ENCODE data around the gene TNRC6C. TPM values are rescaled to one million over a fixed set of nuclear protein-coding genes. Genes with fewer than 3 reads are reported as not detected.

Gene TNRC6C
- total RNA-seq, result 1.9 and 2.4 TPM in 2 replicates

GRCh38 chr17:77957857-77958715 lies at the start of gene TNRC6C:
Gene TNRC6C, plus strand, starts transcription at chr17:77958703. Its CDS starts 45,504 bp downstream, at chr17:78004207.

GRCh38 chr17:78128551-78129350 lies 170.2 kb downstream of the TNRC6C start, which contains the start of gene TMC6:
Gene TMC6, minus strand, starts transcription at chr17:78128755. Its CDS starts 1,923 bp downstream, at chr17:78126832.

DNA sequence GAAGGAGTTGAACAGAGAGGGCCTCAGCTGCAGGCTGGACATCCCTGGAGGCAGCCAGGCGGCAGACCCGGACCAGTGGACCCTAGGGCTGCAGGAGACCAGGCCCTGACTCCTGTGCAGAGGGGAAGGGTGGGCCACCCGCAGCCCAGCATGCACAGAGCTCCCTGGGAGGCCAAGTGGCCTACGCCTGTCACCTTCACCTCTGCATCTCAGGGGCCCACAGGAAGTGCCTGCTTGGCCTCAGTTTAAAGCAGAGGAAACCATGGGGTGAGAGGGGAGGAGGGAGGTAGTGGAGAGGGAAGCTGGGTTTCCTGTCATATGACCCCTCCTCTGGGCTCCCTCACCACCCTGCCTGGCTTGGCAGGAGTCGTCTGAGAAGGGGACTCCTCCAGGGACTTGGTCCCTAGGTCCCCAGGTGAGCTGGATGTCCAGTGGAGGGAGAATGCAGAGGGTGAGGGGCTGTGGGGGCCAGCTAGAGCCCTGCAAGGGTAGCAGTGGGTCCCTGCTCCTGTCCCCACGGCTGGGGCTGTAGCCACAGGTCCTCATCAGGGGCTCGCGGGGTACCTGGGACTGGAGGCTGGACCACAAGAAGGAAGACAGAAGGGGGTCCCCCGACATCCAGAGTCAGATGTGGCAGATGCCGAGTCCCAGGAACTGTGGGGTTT lies 172.1 kb downstream of the TNRC6C start, which contains the start of gene TMC8:
Gene TMC8, plus strand, starts transcription at position 335 of the 665 bp plus-strand sequence. CDS start 818 bp downstream, outside the sequence.

Other genes starting within 250 kb of the TNRC6C start
- gene TMC6, start 170.1 kb downstream of the TNRC6C start, total RNA-seq, result 1.0 and 1.5 TPM in 2 replicates
- gene TMC8, start 172.1 kb downstream of the TNRC6C start, total RNA-seq, result 0.17 TPM in 1 of 2 replicates, not detected in the other
- gene C17orf99, start 187.7 kb downstream of the TNRC6C start, total RNA-seq, result not detected in 2 replicates
- gene SYNGR2, start 209.9 kb downstream of the TNRC6C start, total RNA-seq, result 14.1 and 15.6 TPM in 2 replicates
- gene TK1, start 228.3 kb downstream of the TNRC6C start, total RNA-seq, result 276 and 278 TPM in 2 replicates
- gene AFMID, start 228.7 kb downstream of the TNRC6C start, total RNA-seq, result 29.4 and 33.5 TPM in 2 replicates

Data from bronchus fibroblast of lung (primary cell).